ENCODE data around the gene KRTAP13-3.

KRTAP13-3 gene, protein sequence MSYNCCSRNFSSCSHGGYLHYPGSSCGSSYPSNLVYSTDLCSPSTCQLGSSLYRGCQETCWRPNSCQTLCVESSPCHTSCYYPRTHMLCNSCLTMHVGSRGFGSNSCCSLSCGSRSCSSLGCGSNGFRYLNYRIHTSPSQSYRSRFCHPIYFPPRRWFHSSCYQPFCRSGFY

DNA sequence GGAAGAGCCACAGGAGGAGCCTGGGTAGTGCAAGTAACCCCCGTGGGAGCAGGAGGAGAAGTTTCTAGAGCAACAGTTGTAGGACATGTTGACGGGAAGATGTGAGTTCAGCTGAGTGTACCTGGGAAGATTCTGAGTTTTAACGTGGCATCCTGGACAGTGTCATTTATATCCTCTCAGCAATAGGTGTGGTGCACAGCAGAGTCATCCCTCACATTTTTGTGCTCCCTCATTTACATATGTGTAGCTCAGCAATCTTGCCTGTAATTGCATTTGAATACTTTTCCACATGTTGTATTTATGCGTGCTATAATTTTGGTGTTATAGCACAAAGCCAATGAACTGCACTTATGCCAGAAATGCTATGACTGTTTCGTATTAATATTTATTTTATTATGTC is at the start of gene KRTAP13-3:
TSS of gene KRTAP13-3 (minus strand) at position 101 of the 400 bp plus-strand sequence. CDS start at position 87, 14 bp downstream.
- DNase-seq (ENCODE audit: low spot score): no peak
- TF ChIP-seq, protein P1, sequence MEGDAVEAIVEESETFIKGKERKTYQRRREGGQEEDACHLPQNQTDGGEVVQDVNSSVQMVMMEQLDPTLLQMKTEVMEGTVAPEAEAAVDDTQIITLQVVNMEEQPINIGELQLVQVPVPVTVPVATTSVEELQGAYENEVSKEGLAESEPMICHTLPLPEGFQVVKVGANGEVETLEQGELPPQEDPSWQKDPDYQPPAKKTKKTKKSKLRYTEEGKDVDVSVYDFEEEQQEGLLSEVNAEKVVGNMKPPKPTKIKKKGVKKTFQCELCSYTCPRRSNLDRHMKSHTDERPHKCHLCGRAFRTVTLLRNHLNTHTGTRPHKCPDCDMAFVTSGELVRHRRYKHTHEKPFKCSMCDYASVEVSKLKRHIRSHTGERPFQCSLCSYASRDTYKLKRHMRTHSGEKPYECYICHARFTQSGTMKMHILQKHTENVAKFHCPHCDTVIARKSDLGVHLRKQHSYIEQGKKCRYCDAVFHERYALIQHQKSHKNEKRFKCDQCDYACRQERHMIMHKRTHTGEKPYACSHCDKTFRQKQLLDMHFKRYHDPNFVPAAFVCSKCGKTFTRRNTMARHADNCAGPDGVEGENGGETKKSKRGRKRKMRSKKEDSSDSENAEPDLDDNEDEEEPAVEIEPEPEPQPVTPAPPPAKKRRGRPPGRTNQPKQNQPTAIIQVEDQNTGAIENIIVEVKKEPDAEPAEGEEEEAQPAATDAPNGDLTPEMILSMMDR (IDR thresholded peaks at IDR 0.05; ENCODE audit: extremely low read depth, insufficient read depth, missing control alignments): no peak
- in situ Hi-C loops (cut with MboI; ENCODE audit: low pct_unique_long_range_greater_than_20kb, low sequenced_read_pairs, unreplicated experiment): no loop called here

DNA sequence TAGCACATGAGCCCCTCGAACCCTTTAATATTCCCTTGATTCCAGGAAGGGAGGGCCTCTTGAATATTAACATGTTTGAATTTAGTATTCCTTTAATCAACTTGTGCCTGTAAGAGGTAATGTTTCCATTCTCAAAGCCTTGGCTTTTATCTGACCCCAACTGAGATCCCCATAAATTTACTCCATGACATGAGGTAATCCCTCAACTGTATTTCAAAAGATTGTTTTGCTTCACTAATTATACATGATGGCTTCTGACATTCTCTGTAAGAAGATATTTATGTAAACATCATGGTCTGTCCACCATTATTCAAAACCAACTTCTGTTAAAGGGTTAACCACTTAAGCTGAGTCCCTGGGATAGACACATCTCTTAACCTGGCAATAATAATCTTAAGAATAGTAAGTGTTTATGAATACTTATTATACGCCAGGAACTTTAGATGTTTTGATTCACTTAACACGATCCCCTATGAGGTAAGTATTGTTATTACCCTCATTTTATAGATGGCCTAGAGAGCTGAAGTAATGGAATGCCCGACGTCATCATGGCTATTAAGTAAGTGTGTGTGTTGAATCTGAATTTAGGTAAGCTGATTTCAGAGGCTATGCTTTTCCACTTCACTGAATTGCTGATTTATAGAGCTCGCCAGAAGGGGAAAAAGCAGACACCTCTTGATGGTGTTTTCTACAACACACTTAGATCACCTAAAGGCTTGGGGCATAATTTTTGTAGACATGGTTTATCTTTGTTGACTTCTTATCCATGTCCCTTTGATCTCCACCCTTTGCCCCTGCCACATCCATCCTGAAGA is 43.4 kb upstream of the KRTAP13-3 start:
- TF ChIP-seq, protein P1 (IDR thresholded peaks at IDR 0.05; ENCODE audit: extremely low read depth, insufficient read depth, missing control alignments): no peak
- DNase-seq (ENCODE audit: low spot score): no peak
- in situ Hi-C loops (cut with MboI; ENCODE audit: low pct_unique_long_range_greater_than_20kb, low sequenced_read_pairs, unreplicated experiment): loop anchor here (25.0 kb wide), 1 partner anchor 107 kb away; the partner anchor contains the start of gene KRTAP13-2

DNA sequence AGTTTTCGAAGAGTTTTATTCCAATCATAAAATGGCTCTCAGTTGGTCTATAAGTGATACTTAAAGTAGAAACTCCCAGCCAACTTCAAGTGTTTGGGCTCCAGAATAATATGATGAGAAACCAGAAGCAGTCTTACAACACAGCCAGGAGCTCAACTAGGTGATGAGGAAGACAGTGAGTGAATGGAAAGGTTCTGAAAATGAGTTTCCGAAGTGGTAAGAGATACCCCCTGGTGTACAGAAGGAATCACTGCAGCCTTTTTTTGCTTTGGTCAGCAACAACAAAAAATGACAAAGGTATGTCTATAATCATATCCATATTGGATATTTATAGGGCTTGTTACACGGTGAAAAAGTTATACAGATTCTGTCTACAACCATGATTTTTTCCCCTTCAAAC is 38.0 kb upstream of the KRTAP13-3 start:
- in situ Hi-C loops (cut with MboI; ENCODE audit: low pct_unique_long_range_greater_than_20kb, low sequenced_read_pairs, unreplicated experiment): loop anchor here (25.0 kb wide), 1 partner anchor 101 kb away; the partner anchor contains the start of gene KRTAP13-2
- TF ChIP-seq, protein P1 (IDR thresholded peaks at IDR 0.05; ENCODE audit: extremely low read depth, insufficient read depth, missing control alignments): no peak
- DNase-seq (ENCODE audit: low spot score): no peak

DNA sequence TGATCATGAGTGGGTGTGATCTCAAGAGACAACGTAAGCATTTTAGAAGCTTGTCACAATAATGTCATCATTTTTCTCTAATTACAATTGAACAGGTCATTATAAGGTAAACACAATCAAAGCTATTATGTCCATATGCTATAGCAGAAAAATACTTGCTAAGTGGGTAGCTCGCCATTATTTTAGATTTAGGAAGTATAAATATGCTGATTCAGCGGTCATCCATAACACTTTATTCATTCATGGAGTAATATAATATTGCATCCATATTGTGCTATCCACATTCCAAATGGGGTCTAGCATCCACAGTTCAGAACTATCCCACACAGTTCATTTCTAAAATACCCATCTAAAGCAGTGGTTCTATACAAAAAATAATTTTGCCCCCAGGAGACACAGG is 22.8 kb upstream of the KRTAP13-3 start:
- in situ Hi-C loops (cut with MboI; ENCODE audit: low pct_unique_long_range_greater_than_20kb, low sequenced_read_pairs, unreplicated experiment): no loop called here
- TF ChIP-seq, protein P1 (IDR thresholded peaks at IDR 0.05; ENCODE audit: extremely low read depth, insufficient read depth, missing control alignments): no peak
- no peak for DNase-seq (ENCODE audit: low spot score)

DNA sequence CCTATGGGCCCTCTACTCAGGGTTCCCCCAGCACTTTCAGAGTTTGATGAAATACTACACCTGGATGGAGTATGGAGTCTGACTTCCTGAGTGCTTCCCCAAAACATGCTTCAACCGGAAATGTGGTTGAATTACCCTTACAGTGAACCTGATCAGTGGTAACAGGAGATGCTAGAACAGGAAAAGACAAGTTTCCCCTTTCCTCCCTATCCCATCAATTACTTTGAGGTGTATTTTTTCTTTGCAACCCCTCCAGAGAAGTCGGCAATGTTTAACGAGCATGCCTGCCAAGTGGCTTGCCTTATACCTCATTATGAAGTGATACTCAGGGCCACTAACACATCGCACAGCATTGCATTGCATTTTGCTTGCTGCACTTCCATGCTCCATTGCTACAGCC is 21.3 kb upstream of the KRTAP13-3 start:
- TF ChIP-seq, protein P1 (IDR thresholded peaks at IDR 0.05; ENCODE audit: extremely low read depth, insufficient read depth, missing control alignments): no peak
- no peak for DNase-seq (ENCODE audit: low spot score)
- in situ Hi-C loops (cut with MboI; ENCODE audit: low pct_unique_long_range_greater_than_20kb, low sequenced_read_pairs, unreplicated experiment): no loop called here

DNA sequence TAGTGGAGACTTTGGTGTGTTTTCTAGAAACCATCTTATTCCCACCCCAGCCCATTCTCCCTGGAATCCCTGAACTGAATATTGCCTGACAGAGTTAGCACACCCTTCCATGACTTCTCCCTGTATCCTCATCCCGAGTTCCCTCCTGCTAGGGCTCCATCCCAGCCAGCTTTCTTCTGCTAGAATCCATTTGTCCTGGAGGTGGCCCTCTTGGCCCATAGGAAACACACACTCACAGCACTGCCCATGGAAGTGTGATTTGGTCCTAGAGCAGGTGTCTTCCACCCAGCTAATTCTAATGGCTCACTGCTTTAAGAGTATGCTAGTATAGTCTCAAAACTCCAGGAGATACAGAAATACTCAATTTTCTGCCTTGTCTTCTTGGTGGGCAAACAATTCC is 18.5 kb upstream of the KRTAP13-3 start:
- in situ Hi-C loops (cut with MboI; ENCODE audit: low pct_unique_long_range_greater_than_20kb, low sequenced_read_pairs, unreplicated experiment): no loop called here
- TF ChIP-seq, protein P1 (IDR thresholded peaks at IDR 0.05; ENCODE audit: extremely low read depth, insufficient read depth, missing control alignments): no peak
- no peak for DNase-seq (ENCODE audit: low spot score)
